ENCODE results near the gene MAPKAP1.

The MAPKAP1 gene

DNA sequence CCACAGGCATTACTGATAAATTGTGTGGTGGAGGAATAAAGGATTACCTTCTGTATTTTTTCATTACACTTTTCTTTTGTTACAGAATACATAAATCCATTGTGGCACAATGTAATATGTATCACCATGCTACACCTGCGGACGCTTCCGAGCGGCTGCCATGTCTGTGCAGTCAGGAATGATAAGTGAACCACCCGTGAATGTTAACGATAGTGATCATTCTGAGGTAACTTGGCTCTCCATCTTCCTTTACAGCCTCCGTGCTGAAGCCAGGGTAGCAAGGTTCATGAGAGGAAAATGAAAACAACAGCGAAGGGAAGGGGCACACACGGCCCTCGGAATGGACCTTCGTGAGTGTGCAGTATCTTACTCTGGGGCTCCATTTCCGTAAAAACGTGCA, 161.2 kb downstream of the MAPKAP1 start:
- Histone ChIP-seq H3K27me3 (ENCODE audit: control insufficient read depth, low read length) (no peaks in the 10 kb centered on the region), H3K9me3 (ENCODE audit: control insufficient read depth, insufficient read depth, low read length) (no peaks in the 10 kb centered on the region), H3K79me2 (ENCODE audit: control insufficient read depth, low read length) (no peaks in the 10 kb centered on the region), H3F3A (ENCODE audit: control insufficient read depth, insufficient read depth) (no peaks in the 10 kb centered on the region), H3K27ac (ENCODE audit: low read depth, low read length) (no peak overlapping the region), H4K20me1 (ENCODE audit: control insufficient read depth, insufficient read depth, low read depth, low read length) (no peaks in the 10 kb centered on the region), H3K4me3 (ENCODE audit: low read length) (no peak overlapping the region), H3K9me2 (replicated peaks; ENCODE audit: control insufficient read depth, low read length) (no peaks in the 10 kb centered on the region), H3K36me3 (ENCODE audit: control insufficient read depth, low read length) (0 out of 2 replicates have a peak, but pooled peaks cover 3% of the 10 kb centered on the region), H3K4me2 (ENCODE audit: low read length) (no peak overlapping the region), H3K4me1 (ENCODE audit: control insufficient read depth, low read length) (no peaks in the 10 kb centered on the region)
- TF ChIP-seq, protein P1, sequence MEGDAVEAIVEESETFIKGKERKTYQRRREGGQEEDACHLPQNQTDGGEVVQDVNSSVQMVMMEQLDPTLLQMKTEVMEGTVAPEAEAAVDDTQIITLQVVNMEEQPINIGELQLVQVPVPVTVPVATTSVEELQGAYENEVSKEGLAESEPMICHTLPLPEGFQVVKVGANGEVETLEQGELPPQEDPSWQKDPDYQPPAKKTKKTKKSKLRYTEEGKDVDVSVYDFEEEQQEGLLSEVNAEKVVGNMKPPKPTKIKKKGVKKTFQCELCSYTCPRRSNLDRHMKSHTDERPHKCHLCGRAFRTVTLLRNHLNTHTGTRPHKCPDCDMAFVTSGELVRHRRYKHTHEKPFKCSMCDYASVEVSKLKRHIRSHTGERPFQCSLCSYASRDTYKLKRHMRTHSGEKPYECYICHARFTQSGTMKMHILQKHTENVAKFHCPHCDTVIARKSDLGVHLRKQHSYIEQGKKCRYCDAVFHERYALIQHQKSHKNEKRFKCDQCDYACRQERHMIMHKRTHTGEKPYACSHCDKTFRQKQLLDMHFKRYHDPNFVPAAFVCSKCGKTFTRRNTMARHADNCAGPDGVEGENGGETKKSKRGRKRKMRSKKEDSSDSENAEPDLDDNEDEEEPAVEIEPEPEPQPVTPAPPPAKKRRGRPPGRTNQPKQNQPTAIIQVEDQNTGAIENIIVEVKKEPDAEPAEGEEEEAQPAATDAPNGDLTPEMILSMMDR (IDR thresholded peaks at IDR 0.05; ENCODE audit: low read depth, low read length, poor library complexity, severe bottlenecking), result no peak
- TF ChIP-seq EZH2phosphoT487 (IDR thresholded peaks at IDR 0.05; ENCODE audit: borderline replicate concordance, low read length), result no peak

DNA sequence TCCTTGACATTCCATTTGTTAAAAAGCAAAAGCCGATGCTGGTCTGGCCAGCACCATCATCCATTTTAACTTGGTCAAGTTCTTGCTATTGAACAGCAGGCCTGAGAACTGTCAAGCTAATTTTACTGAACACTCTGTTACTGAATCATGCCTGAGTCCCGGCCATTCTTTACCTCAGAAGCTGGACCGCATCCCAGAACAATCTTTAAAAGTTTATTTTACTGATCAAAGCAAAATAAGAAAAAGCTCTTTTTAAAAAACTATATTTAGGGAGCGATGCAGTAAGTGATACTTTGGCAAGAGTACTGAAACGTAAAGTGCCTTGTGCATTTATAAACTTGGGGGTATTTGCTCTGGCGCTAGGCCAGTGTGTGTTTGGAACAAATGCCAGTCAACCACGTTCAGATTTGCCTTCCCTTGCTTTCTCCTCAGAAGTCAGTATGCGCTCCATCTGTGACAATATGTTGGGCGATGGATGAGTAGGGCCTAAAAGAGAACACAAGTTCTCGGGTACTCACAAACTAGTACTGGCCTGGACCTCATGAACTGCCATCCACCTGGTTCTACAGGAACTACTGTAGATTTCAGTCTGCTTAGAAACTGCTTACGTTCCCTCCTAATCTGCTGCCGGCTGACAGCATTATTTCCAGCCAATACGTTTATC, 161.9 kb downstream of the MAPKAP1 start:
- TF ChIP-seq EZH2phosphoT487 (IDR thresholded peaks at IDR 0.05; ENCODE audit: borderline replicate concordance, low read length), result no peak
- TF ChIP-seq, protein P1 (IDR thresholded peaks at IDR 0.05; ENCODE audit: low read depth, low read length, poor library complexity, severe bottlenecking), result no peak
- H3K27me3 ChIP-seq (ENCODE audit: control insufficient read depth, low read length), result no peaks in the 10 kb centered on the region
- no peaks in the 10 kb centered on the region for H3K9me3 ChIP-seq (ENCODE audit: control insufficient read depth, insufficient read depth, low read length)
- no peaks in the 10 kb centered on the region for H3K4me1 ChIP-seq (ENCODE audit: control insufficient read depth, low read length)
- H3K9me2 ChIP-seq (replicated peaks; ENCODE audit: control insufficient read depth, low read length), result no peaks in the 10 kb centered on the region
- H3K27ac ChIP-seq (ENCODE audit: low read depth, low read length), result no peak overlapping the region
- H3K4me2 ChIP-seq (ENCODE audit: low read length), result no peak overlapping the region
- 0 out of 2 replicates have a peak, but pooled peaks cover 3% of the 10 kb centered on the region for H3K36me3 ChIP-seq (ENCODE audit: control insufficient read depth, low read length)
- H4K20me1 ChIP-seq (ENCODE audit: control insufficient read depth, insufficient read depth, low read depth, low read length), result no peaks in the 10 kb centered on the region
- no peak overlapping the region for H3K4me3 ChIP-seq (ENCODE audit: low read length)
- no peaks in the 10 kb centered on the region for H3K79me2 ChIP-seq (ENCODE audit: control insufficient read depth, low read length)
- no peaks in the 10 kb centered on the region for H3F3A ChIP-seq (ENCODE audit: control insufficient read depth, insufficient read depth)

- Histone ChIP-seq H3K4me2 (ENCODE audit: low read length) (no peak overlapping the region), H3K9me3 (ENCODE audit: control insufficient read depth, insufficient read depth, low read length) (no peaks in the 10 kb centered on the region), H3K4me3 (ENCODE audit: low read length) (no peak overlapping the region)
Measured at GRCh38 chr9:125544484-125544883, 162.5 kb downstream of the MAPKAP1 start.

More at GRCh38 chr9:125544484-125544883, 162.5 kb downstream of the MAPKAP1 start:
- H3K4me1 ChIP-seq (ENCODE audit: control insufficient read depth, low read length), result no peaks in the 10 kb centered on the region
- no peaks in the 10 kb centered on the region for H3K27me3 ChIP-seq (ENCODE audit: control insufficient read depth, low read length)
- H3F3A ChIP-seq (ENCODE audit: control insufficient read depth, insufficient read depth), result no peaks in the 10 kb centered on the region
- TF ChIP-seq, protein P1 (IDR thresholded peaks at IDR 0.05; ENCODE audit: low read depth, low read length, poor library complexity, severe bottlenecking), result no peak
- no peak for TF ChIP-seq EZH2phosphoT487 (IDR thresholded peaks at IDR 0.05; ENCODE audit: borderline replicate concordance, low read length)
- no peaks in the 10 kb centered on the region for H4K20me1 ChIP-seq (ENCODE audit: control insufficient read depth, insufficient read depth, low read depth, low read length)
- H3K36me3 ChIP-seq (ENCODE audit: control insufficient read depth, low read length), result no peaks in the 10 kb centered on the region
- H3K79me2 ChIP-seq (ENCODE audit: control insufficient read depth, low read length), result no peaks in the 10 kb centered on the region
- no peak overlapping the region for H3K27ac ChIP-seq (ENCODE audit: low read depth, low read length)
- H3K9me2 ChIP-seq (replicated peaks; ENCODE audit: control insufficient read depth, low read length), result no peaks in the 10 kb centered on the region
